GM18526 (cell line): ENCODE results near the gene PGLYRP3.

ENCODE experiments used
- POLR2A ChIP-seq: IDR thresholded peaks from 3 replicates; pipeline ENCODE4 v1.6.1; 2011; ENCODE audit not compliant: insufficient read length; ENCODE audit errors: extremely low read depth

PGLYRP3 gene

DNA sequence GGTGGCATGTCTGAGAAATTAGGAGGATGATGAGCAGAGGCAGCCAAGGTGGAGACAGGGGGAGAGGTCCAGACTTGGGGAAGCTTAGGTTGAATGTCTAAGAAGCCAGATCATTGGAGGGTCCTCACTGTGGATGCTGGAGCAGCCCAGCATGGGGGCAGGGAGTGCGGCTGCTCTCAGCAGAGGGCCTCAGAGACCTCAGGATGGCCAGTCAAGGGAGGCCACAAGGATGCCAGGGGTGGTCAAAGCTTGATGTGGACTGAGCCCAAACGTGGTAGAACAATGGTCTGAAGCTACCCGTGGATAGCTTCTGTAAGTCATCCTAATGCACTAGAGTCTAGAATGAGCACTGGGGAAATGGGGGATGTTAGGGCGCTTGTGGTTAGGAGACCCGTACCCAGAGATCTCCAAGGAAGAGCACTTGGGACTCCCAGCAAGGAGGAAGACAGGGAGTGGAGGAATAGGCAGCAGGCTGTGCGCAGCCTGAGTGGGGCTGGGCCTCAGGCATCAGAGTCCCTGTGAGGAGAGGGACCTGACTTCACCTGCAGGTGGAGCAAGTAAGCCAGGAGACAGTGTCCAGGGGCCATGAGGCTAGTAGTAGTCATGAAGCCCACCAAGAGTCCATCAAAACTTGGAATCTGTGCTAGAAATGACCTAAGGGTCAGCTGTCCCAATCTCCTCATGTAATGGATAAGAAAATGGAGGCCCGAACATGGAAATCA, 40.6 kb upstream of the PGLYRP3 start:
- TF ChIP-seq POLR2A = no peak

- TF ChIP-seq POLR2A = no peak
Observed at GRCh38 chr1:153352523-153352922, 39.8 kb upstream of the PGLYRP3 start.

- TF ChIP-seq POLR2A = no peak
Observed at GRCh38 chr1:153350321-153350957, 37.7 kb upstream of the PGLYRP3 start.

DNA sequence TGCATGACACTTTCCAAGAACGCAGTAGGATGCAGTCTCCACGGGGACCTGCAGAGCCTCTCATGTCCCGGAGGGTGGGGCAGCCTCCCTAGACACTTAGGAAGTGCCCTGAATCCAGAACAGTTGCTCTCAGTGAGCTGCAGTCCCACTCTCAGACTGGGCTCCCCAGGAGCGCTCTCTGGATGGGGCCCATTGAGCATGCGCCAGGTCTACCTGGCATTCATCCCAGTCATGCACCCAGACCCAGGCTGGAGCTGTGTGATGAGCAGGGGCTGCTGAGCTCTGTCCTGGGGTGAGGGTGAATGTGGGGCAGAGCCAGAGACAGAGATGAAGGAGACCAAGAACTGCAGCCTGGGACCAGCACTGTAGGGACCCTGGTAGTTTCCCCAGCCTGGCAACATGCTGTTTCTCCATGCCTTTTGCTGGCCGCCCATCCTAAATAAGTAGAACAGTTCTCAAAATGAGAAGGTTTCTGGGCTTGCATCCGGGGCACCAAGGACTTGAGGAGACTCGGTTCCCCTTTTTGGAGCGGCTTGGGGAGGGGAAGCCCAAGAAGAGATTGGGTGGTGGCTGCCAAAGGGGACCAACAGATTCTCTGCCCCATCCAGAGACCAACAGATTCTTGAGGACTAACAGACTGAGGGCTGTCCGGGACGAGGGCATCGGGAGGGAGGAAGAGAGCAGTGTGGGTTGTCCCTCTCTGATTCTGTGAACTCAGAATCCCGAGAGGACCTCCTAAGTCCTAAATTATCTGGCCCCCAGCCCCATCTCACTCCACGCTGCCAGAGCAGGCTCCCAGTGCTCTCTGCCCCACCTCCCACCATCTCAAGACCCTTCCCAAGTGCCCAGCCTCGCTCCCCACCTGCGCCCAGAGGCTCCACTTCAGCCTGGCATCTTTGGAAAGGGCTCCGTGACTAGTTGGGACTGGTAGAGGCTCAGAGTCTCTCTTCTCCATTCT, 36.9 kb upstream of the PGLYRP3 start:
- TF ChIP-seq POLR2A = no peak

- TF ChIP-seq POLR2A = no peak
Observed at GRCh38 chr1:153348511-153349362, 36.0 kb upstream of the PGLYRP3 start, which contains the start of gene PGLYRP4. TSS of gene PGLYRP4 (minus strand) at chr1:153348841. CDS start at chr1:153347932, 909 bp downstream.

GRCh38 chr1:153347856-153348255, 35.1 kb upstream of the PGLYRP3 start:
- no peak for TF ChIP-seq POLR2A

DNA sequence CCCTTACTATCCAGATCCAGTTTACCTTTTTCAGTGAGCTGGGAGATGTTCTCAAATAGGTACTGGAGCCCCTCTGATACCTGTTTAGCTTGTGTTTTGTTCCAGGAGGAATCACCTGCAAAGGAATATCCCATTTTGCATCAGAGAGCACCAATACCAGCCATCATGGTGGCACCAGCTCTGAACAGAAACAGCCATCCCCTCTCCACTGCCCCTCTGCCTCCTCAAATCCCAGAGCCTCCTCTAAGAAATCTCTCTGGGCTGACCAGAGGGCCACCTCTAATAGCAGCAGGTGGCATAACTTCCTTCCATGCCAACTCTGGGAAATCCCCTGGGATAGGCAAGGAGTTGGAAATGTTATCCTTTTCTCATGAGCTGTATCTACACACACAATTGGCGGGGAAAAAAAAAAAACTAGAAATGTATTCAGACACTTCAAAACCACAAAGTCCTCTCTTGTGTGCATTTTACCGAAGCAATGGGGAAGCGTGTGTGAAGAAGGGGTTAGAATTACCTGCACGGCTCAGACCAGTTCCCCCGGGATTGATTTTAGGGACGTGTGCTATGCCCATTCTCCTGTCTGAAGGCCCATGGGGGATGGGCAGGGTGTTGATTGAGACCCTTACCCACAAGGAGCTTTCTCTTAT, 33.4 kb upstream of the PGLYRP3 start:
- TF ChIP-seq POLR2A = no peak

DNA sequence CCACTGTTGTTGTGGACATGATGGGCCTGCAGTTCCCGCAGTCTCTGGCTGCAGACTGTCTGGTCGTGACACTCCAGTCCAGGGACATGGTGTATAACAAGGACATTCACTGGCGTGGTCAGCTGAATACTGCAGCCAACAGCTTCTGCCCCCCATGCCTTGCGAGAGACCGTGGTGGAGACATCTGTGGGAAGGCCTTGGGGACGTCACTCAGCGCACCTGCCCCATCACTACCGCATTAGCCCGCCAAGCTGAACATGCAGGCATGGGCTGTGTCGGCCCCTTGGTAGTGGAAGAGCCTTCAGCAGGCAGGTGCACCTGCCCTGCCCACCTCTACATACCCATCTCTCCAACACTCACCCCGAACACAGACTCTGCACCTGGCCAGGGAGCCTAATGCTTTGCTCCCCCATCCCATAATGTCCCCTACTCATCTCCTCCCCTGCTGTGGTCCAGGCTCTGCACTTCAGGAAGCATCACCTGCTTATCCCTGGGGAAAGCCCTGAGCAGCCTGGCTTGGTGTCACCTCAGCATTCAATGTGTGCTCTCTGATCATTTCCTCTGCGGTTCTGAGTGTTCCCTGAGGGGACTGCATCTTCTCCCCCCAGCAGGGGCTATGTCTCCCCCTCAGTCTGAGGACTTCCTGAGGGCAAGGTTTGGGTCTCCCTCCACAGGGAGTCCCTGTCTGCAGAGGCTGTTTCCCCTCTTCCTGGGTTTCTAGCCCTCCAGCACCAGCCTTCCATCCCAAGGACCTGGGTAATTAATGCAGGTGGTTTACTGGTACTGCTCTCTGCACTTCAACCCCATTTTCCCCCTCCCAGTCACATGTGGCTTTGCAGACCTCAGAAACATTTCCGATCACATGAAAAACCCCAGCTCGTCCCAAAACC, 32.7 kb upstream of the PGLYRP3 start:
- TF ChIP-seq POLR2A = no peak

DNA sequence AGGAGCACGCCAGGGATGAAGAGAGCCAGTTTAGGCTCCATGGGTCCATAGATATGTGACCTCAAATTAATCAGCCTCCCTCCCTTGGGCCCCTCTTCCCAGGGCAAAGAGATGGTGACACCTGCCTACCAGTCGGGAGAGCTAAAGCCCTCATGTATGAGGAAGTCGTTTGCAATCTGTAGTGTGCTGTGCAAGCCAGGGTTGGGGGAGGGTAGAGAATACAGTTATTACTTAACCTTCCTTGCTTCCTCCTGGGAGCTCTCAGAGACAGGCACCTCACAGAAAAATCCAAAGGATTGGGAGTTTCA, 31.9 kb upstream of the PGLYRP3 start:
- no peak for TF ChIP-seq POLR2A

GRCh38 chr1:153343811-153344717, 31.3 kb upstream of the PGLYRP3 start:
- TF ChIP-seq POLR2A = no peak

GRCh38 chr1:153343040-153343681, 30.4 kb upstream of the PGLYRP3 start:
- no peak for TF ChIP-seq POLR2A

DNA sequence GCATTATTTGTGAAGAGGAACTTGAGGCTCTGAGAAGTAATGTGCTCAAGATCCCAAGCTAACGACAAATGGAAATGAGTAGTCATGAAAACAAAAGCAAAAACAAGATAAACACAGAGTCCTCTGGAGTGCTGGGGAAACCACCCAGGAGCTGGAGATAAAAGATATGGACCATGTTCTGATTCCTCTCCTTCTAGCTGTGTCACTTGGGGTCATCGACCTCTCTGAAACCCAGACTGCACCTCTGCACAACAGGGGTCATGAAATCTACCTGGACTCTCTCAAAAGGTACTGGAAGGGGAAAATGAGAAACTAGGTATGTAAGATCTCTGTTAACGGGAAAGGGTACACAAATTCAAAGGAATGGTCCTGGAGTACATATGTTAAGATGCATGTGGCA, 29.4 kb upstream of the PGLYRP3 start:
- no peak for TF ChIP-seq POLR2A
